H9 (cell line): Measurements from ENCODE around the gene NFIX. TPM values are rescaled to one million over a fixed set of nuclear protein-coding genes. Genes with fewer than 3 reads are reported as not detected.
A peak's percentile ranks its signal among the peaks of the same experiment; 100 is the strongest.

Source experiments
- DNase-seq: peaks from one replicate; pipeline ENCODE4 v3.0.0-alpha.2; 2017
- H2AFZ ChIP-seq: one replicate; pipeline ENCODE4 v1.6.1; 2013; ENCODE audit warnings: mild to moderate bottlenecking, low read length, control low read depth, moderate library complexity
- H2AK5ac ChIP-seq: 2 replicates; pipeline ENCODE4 v1.6.1; 2013; ENCODE audit warnings: low read length, control low read depth, mixed read lengths; ENCODE audit not compliant: insufficient read length
- H2BK120ac ChIP-seq: one replicate; pipeline ENCODE4 v1.6.1; 2013; ENCODE audit warnings: low read depth, mild to moderate bottlenecking, low read length, control low read depth, inconsistent platforms; ENCODE audit not compliant: poor library complexity, severe bottlenecking
- H2BK12ac ChIP-seq: 2 replicates; pipeline ENCODE4 v1.6.1; 2013; ENCODE audit warnings: low read length, control low read depth, mixed read lengths, low read depth; ENCODE audit not compliant: insufficient read length
- H2BK15ac ChIP-seq: 2 replicates; pipeline ENCODE4 v1.6.1; 2013; ENCODE audit warnings: low read depth, low read length, control low read depth
- H2BK20ac ChIP-seq: one replicate; pipeline ENCODE4 v1.6.1; 2013; ENCODE audit warnings: low read depth, mild to moderate bottlenecking, low read length, control low read depth, inconsistent platforms; ENCODE audit not compliant: poor library complexity, severe bottlenecking
- H2BK5ac ChIP-seq: 2 replicates; pipeline ENCODE4 v1.6.1; 2013; ENCODE audit warnings: low read length, control low read depth, mixed read lengths; ENCODE audit not compliant: insufficient read length
- H3K14ac ChIP-seq: 2 replicates; pipeline ENCODE4 v1.6.1; 2013; ENCODE audit warnings: low read length, control low read depth; ENCODE audit not compliant: insufficient read depth
- H3K18ac ChIP-seq: 2 replicates; pipeline ENCODE4 v1.6.1; 2013; ENCODE audit warnings: low read depth, mild to moderate bottlenecking, mixed read lengths, low read length, control low read depth; ENCODE audit not compliant: insufficient read length
- H3K23ac ChIP-seq: 2 replicates; pipeline ENCODE4 v1.6.1; 2013; ENCODE audit warnings: low read length, control low read depth, mixed read lengths, low read depth; ENCODE audit not compliant: insufficient read length
- H3K23me2 ChIP-seq: 2 replicates; pipeline ENCODE4 v1.6.1; 2013; ENCODE audit warnings: low read depth, mild to moderate bottlenecking, mixed read lengths, low read length, control low read depth; ENCODE audit not compliant: insufficient read length, poor library complexity, severe bottlenecking
- H3K27ac ChIP-seq: 2 replicates; pipeline ENCODE4 v1.5.1; 2013; ENCODE audit warnings: low read length, control low read depth, mixed read lengths, low read depth; ENCODE audit not compliant: insufficient read length
- H3K27me3 ChIP-seq: 2 replicates; pipeline ENCODE4 v1.6.1; 2013; ENCODE audit warnings: low read length, control low read depth, inconsistent platforms; ENCODE audit not compliant: insufficient read depth
- H3K4ac ChIP-seq: 2 replicates; pipeline ENCODE4 v1.6.1; 2013; ENCODE audit warnings: low read depth, mild to moderate bottlenecking, control low read depth, inconsistent platforms, low read length, moderate library complexity
- H3K4me1 ChIP-seq: 2 replicates; pipeline ENCODE4 v1.6.1; 2013; ENCODE audit warnings: low read length, control low read depth, inconsistent platforms; ENCODE audit not compliant: insufficient read depth
- H3K4me2 ChIP-seq: 2 replicates; pipeline ENCODE4 v1.6.1; 2013; ENCODE audit warnings: low read length, control low read depth, mixed read lengths; ENCODE audit not compliant: insufficient read length, insufficient read depth
- H3K56ac ChIP-seq: 2 replicates; pipeline ENCODE4 v1.6.1; 2013; ENCODE audit warnings: low read depth, mild to moderate bottlenecking, mixed read lengths, low read length, control low read depth; ENCODE audit not compliant: insufficient read length
- H3K79me1 ChIP-seq: 2 replicates; pipeline ENCODE4 v1.6.1; 2013; ENCODE audit warnings: low read depth, mild to moderate bottlenecking, moderate library complexity, low read length, control low read depth, inconsistent platforms; ENCODE audit not compliant: insufficient read depth, poor library complexity, severe bottlenecking
- H3K79me2 ChIP-seq: 2 replicates; pipeline ENCODE4 v1.6.1; 2013; ENCODE audit warnings: low read length, control low read depth, inconsistent platforms; ENCODE audit not compliant: insufficient read depth
- H3K9ac ChIP-seq: 2 replicates; pipeline ENCODE4 v1.6.1; 2013; ENCODE audit warnings: low read length, control low read depth, mixed read lengths; ENCODE audit not compliant: insufficient read length; ENCODE audit errors: extremely low read depth
- H3K9me3 ChIP-seq: one replicate; pipeline ENCODE4 v1.6.1; 2013; ENCODE audit warnings: low read depth, low read length, inconsistent platforms; ENCODE audit not compliant: control insufficient read depth
- H3T11ph ChIP-seq: one replicate; pipeline ENCODE4 v1.6.1; 2013; ENCODE audit warnings: mild to moderate bottlenecking, low read length, control low read depth, inconsistent platforms
- H4K20me1 ChIP-seq: one replicate; pipeline ENCODE4 v1.6.1; 2013; ENCODE audit not compliant: control insufficient read depth, insufficient read length, insufficient read depth
- H4K5ac ChIP-seq: 2 replicates; pipeline ENCODE4 v1.6.1; 2013; ENCODE audit warnings: low read depth, mild to moderate bottlenecking, mixed read lengths, low read length, control low read depth; ENCODE audit not compliant: insufficient read length
- H4K8ac ChIP-seq: replicated peaks from 2 replicates; pipeline ENCODE4 v1.6.1; 2013; ENCODE audit warnings: low read length, control low read depth, mixed read lengths, low read depth; ENCODE audit not compliant: insufficient read length
- H4K91ac ChIP-seq: 2 replicates; pipeline ENCODE4 v1.6.1; 2013; ENCODE audit warnings: low read depth, mild to moderate bottlenecking, moderate library complexity, mixed read lengths, low read length, control low read depth; ENCODE audit not compliant: insufficient read length
- H3K27ac Mint-ChIP-seq, 3 experiments: 2 replicates in 2 of 3; 3 replicates in 1 of 3; pipeline ENCODE4 v1.8.0; 2020 to 2021; ENCODE audit warnings: mixed read lengths in 3 of 3, mild to moderate bottlenecking in 1 of 3, moderate library complexity in 1 of 3
- H3K27me3 Mint-ChIP-seq: 2 replicates; pipeline ENCODE4 v1.8.0; 2021; ENCODE audit warnings: low read depth, mild to moderate bottlenecking, moderate library complexity, mixed read lengths
- H3K36me3 Mint-ChIP-seq, 3 experiments: 2 replicates in 2 of 3; 3 replicates in 1 of 3; pipeline ENCODE4 v1.8.0; 2020 to 2021; ENCODE audit warnings: low read depth in 3 of 3, mixed read lengths in 3 of 3; ENCODE audit not compliant: insufficient read depth in 1 of 3
- H3K4me1 Mint-ChIP-seq, 2 experiments: 2 replicates each; pipeline ENCODE4 v1.8.0; 2020; ENCODE audit warnings: mixed read lengths in 2 of 2
- H3K4me3 Mint-ChIP-seq, 2 experiments: 2 replicates in 1 of 2; 3 replicates in 1 of 2; pipeline ENCODE4 v1.8.0; 2020 to 2021; ENCODE audit warnings: mild to moderate bottlenecking in 2 of 2, mixed read lengths in 2 of 2, moderate library complexity in 1 of 2
- H3K9me3 Mint-ChIP-seq, 2 experiments: 2 replicates in 1 of 2; 3 replicates in 1 of 2; pipeline ENCODE4 v1.8.0; 2020; ENCODE audit warnings: mild to moderate bottlenecking in 2 of 2, mixed read lengths in 2 of 2, moderate library complexity in 1 of 2
- WGBS: extraction: QIAGEN DNeasy Blood & Tissue Kit; methylation state at CpG from one replicate; pipeline ENCODE4 v1.1.7; 2013; ENCODE audit warnings: missing lambda C conversion rate, low lambda C conversion rate, mixed read lengths; ENCODE audit not compliant: insufficient read length; ENCODE audit errors: extremely low coverage; 5-methylcytosine and 5-hydroxymethylcytosine counted together
- total RNA-seq: library from RNA; stranded (reverse); gene quantifications from 2 replicates; pipeline ENCODE4 v1.2.1, GENCODE V29; 2021
- TF ChIP-seq, protein P1 (sequence below): fragments of 200-600 bp; sonication (generic); conservative IDR thresholded peaks from 3 replicates; pipeline ENCODE4 v1.8.0; 2021; ENCODE audit warnings: antibody characterized with exemption, mild to moderate bottlenecking

Gene NFIX
- total RNA-seq, 1 experiment from 2014 or later = 0.31 TPM

DNA sequence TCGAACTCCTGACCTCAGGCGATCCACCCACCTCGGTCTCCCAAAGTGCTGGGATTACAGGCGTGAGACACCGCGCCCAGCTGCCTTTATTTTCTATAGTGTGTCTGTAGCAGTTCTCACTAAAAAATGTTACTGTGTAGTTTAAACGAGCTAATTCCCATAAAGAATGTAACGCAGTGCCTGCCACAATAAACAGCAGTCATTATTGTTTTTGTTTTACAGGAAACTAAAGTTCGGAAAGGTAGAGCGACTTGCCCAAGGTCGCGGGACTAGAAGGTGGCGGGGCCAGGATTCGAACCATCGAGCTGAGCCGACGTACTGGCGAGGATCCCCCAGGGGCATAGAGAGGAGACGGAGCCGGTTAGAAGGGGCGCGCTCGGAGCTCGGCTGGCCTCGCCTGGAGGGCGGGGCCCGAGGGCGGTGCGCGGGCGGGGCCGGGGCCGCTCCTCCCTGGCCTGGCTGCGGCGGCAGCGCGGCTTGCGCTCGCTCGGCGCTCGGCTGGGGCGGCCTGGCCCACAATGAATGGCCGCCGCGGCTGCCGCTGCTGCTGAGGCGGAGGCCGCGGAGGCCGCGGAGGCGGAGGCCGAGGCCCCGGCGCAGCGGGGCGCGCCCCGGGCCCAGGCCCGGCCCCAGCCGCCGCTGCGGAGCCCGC is 122.6 kb downstream of the NFIX start, which contains the start of gene NACC1:
TSS of gene NACC1 (plus strand) at position 493 of the 652 bp plus-strand sequence. CDS start 16,944 bp downstream, outside the sequence.
- Histone ChIP-seq H3K14ac (peak within 1 kb of the TSS; percentile 94), H2BK5ac (no peak within 1 kb of the TSS), H4K91ac (no peak within 1 kb of the TSS), H4K5ac (no peak within 1 kb of the TSS), H3K9ac (peak within 1 kb of the TSS; percentile 84), H3K27me3 (no peaks in the 10 kb centered on the region), H3K79me1 (no peaks in the 10 kb centered on the region), H3K9me3 (no peaks in the 10 kb centered on the region), H3K4me2 (peak within 1 kb of the TSS; percentile 69), H3K4ac (no peak within 1 kb of the TSS; the same call in 1 of the 2 replicates), H3K23ac (no peak within 1 kb of the TSS), H3K27ac (no peak within 1 kb of the TSS), H4K8ac (no peak within 1 kb of the TSS), H2AK5ac (no peak within 1 kb of the TSS), H3T11ph (no peak within 1 kb of the TSS), H3K18ac (peak within 1 kb of the TSS; percentile 94), H3K23me2 (peaks cover 11% of the 10 kb centered on the region), H2BK120ac (no peak within 1 kb of the TSS), H3K4me1 (peaks cover 11% of the 10 kb centered on the region; the same call in 1 of the 2 replicates), H3K56ac (no peak within 1 kb of the TSS), H2BK15ac (no peak within 1 kb of the TSS), H3K79me2 (peaks cover 49% of the 10 kb centered on the region), H4K20me1 (no peaks in the 10 kb centered on the region), H2AFZ (no peak within 1 kb of the TSS), H2BK12ac (peak within 1 kb of the TSS; percentile 53), H2BK20ac (no peak within 1 kb of the TSS)
- WGBS = no CpG with 5 or more reads among the region's 65 CpGs
- Mint-ChIP-seq H3K9me3 (peaks cover 0 to 1% of the 10 kb centered on the region in 2 experiments; a peak in 2 of 5 replicates), H3K27me3 (no peaks in the 10 kb centered on the region), H3K27ac (peak within 1 kb of the TSS; percentile 87 to 99 (median 99); a peak in 5 of 7 replicates), H3K4me1 (peaks cover 47 to 49% of the 10 kb centered on the region in 2 experiments), H3K36me3 (peaks cover 7 to 53% (median 43%) of the 10 kb centered on the region in 3 experiments; a peak in 6 of 7 replicates), H3K4me3 (peak within 1 kb of the TSS; percentile 98 to 100)
- peak; percentile 93 for DNase-seq
- TF ChIP-seq, protein P1, sequence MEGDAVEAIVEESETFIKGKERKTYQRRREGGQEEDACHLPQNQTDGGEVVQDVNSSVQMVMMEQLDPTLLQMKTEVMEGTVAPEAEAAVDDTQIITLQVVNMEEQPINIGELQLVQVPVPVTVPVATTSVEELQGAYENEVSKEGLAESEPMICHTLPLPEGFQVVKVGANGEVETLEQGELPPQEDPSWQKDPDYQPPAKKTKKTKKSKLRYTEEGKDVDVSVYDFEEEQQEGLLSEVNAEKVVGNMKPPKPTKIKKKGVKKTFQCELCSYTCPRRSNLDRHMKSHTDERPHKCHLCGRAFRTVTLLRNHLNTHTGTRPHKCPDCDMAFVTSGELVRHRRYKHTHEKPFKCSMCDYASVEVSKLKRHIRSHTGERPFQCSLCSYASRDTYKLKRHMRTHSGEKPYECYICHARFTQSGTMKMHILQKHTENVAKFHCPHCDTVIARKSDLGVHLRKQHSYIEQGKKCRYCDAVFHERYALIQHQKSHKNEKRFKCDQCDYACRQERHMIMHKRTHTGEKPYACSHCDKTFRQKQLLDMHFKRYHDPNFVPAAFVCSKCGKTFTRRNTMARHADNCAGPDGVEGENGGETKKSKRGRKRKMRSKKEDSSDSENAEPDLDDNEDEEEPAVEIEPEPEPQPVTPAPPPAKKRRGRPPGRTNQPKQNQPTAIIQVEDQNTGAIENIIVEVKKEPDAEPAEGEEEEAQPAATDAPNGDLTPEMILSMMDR = no peak
